Body of pancreas (tissue), 4 donors: ENCODE measurements around the gene PMF1. TPM values are rescaled to one million over a fixed set of nuclear protein-coding genes. Genes with fewer than 3 reads are reported as not detected.

ENCODE experiments used
- ATAC-seq: fragments of 150-250 bp; one replicate; pipeline ENCODE4 v1.9.1; 2016
- DNase-seq, 4 donors: peaks; one replicate each; pipeline ENCODE4 v3.0.0-alpha.2; 2019
- H3K27ac ChIP-seq, 4 donors: fragments of 200-600 bp; sonication (generic); 1 replicate in 3 of 4; 2 replicates in 1 of 4; pipeline versions ENCODE4 v1.5.1 to v1.6.1; 2016 to 2019; ENCODE audit warnings: mild to moderate bottlenecking in 1 of 4, mixed read lengths in 1 of 4, moderate library complexity in 1 of 4
- H3K27me3 ChIP-seq, 2 donors: fragments of 200-600 bp; sonication (generic); one replicate each; pipeline ENCODE4 v1.6.0; 2016; ENCODE audit warnings: mild to moderate bottlenecking in 1 of 2
- H3K36me3 ChIP-seq, 2 donors: fragments of 200-600 bp; sonication (generic); replicated peaks in 1 of 2; 2 replicates each; pipeline ENCODE4 v1.5.1; 2016; ENCODE audit warnings: low read depth in 2 of 2; ENCODE audit not compliant: insufficient read depth in 1 of 2
- H3K4me1 ChIP-seq: fragments of 200-600 bp; sonication (generic); one replicate; pipeline ENCODE4 v1.6.0; 2016
- H3K4me3 ChIP-seq, 2 donors: fragments of 200-600 bp; sonication (generic); 1 replicate in 1 of 2; 2 replicates in 1 of 2; pipeline ENCODE4 v1.5.1; 2016 to 2019
- H3K9me3 ChIP-seq, 3 donors: fragments of 200-600 bp; sonication (generic); 1 replicate in 2 of 3; 2 replicates in 1 of 3; pipeline ENCODE4 v1.5.1; 2016
- CTCF ChIP-seq, 7 experiments: fragments of 450-650 bp in 4 of 7; fragments of 200-600 bp in 3 of 7; sonication (generic) in 3 of 7; IDR thresholded peaks; one replicate each; pipeline ENCODE4 v1.5.1; 2016 to 2019; ENCODE audit warnings: antibody characterized with exemption in 7 of 7
- POLR2A ChIP-seq, 3 donors: fragments of 450-650 bp; IDR thresholded peaks; one replicate each; pipeline ENCODE4 v1.6.1; 2016; ENCODE audit warnings: antibody characterized with exemption in 3 of 3, mild to moderate bottlenecking in 2 of 3
- WGBS, 2 donors: methylation state at CpG; one replicate each; pipeline ENCODE4 v1.1.5; 2017; 5-methylcytosine and 5-hydroxymethylcytosine counted together
- intact Hi-C: fragments of 100-400 bp; cut with DNase I; formaldehyde crosslinking; loops from one replicate; pipeline ENCODE4 v1.15.1; 2023
- total RNA-seq, 2 donors: library from RNA; depleted of rRNA; stranded (reverse); fragments of >200 nt; gene quantifications; one replicate each; pipeline ENCODE4 v1.1.0, GENCODE V29; 2016

PMF1 gene
- total RNA-seq, 2 donors from 2014 or later: 37.6 to 43.1 TPM

GRCh38 chr1:156245451-156246232 lies 32.8 kb downstream of the PMF1 start:
- no peaks in the 10 kb centered on the region for H3K9me3 ChIP-seq
- WGBS, 2 donors: 3 to 54% methylated on average over 5 to 69 of the region's 69 CpGs

GRCh38 chr1:156246241-156246780 lies 33.5 kb downstream of the PMF1 start:
- H3K27me3 ChIP-seq: no peaks in the 10 kb centered on the region
- H3K4me3 ChIP-seq: no peak overlapping the region
- H3K27ac ChIP-seq: no peak overlapping the region
- peaks cover 0 to 15% of the 10 kb centered on the region in 2 donors for H3K36me3 ChIP-seq
- TF ChIP-seq CTCF (IDR thresholded peaks at IDR 0.05) (no peak), POLR2A (IDR thresholded peaks at IDR 0.05) (no peak)
- DNase-seq (no peak), ATAC-seq (no peak)
- intact Hi-C loops: no loop called here
- 48 to 66% methylated on average over 10 of the region's 10 CpGs for WGBS, 2 donors
- H3K4me1 ChIP-seq: peaks cover 29% of the 10 kb centered on the region
- H3K9me3 ChIP-seq: no peaks in the 10 kb centered on the region

More at GRCh38 chr1:156245451-156246232, 32.8 kb downstream of the PMF1 start:
- no peak overlapping the region for H3K27ac ChIP-seq
- no peaks in the 10 kb centered on the region for H3K27me3 ChIP-seq
- peak; percentile 51 for ATAC-seq
- H3K4me3 ChIP-seq: no peak overlapping the region
- peak; percentile 36 to 55 (median 48) for DNase-seq
- intact Hi-C loops: no loop called here
- no peak for TF ChIP-seq CTCF (IDR thresholded peaks at IDR 0.05)
- peak in 1 of 3 donors; percentile 4 for TF ChIP-seq POLR2A (IDR thresholded peaks at IDR 0.05)
- H3K4me1 ChIP-seq: peaks cover 29% of the 10 kb centered on the region
- peaks cover 0 to 10% of the 10 kb centered on the region in 2 donors for H3K36me3 ChIP-seq

GRCh38 chr1:156246781-156247459 lies 34.1 kb downstream of the PMF1 start:
- Histone ChIP-seq H3K4me3 (no peak overlapping the region), H3K4me1 (peaks cover 29% of the 10 kb centered on the region), H3K36me3 (peaks cover 0 to 20% of the 10 kb centered on the region in 2 donors), H3K9me3 (no peaks in the 10 kb centered on the region), H3K27ac (no peak overlapping the region), H3K27me3 (no peaks in the 10 kb centered on the region)
- DNase-seq: peak in 3 of 4 donors; percentile 27 to 36 (median 33)
- WGBS, 2 donors: 45 to 56% methylated on average over 4 to 16 of the region's 16 CpGs
- ATAC-seq: no peak
- intact Hi-C loops: no loop called here
- TF ChIP-seq POLR2A (IDR thresholded peaks at IDR 0.05): no peak

GRCh38 chr1:156247460-156248322 lies 34.9 kb downstream of the PMF1 start, which contains the start of gene PAQR6:
PAQR6 (minus strand) TSS chr1:156248056; CDS start chr1:156246731, 1,325 bp downstream.
- intact Hi-C loops: no loop called here
- H3K4me1 ChIP-seq: peaks cover 29% of the 10 kb centered on the region
- ATAC-seq (peak; percentile 41), DNase-seq (peak; percentile 31 to 50 (median 37))
- WGBS, 2 donors: 28 to 51% methylated on average over 8 to 15 of the region's 16 CpGs
- TF ChIP-seq CTCF (IDR thresholded peaks at IDR 0.05): no peak
- no peak for TF ChIP-seq POLR2A (IDR thresholded peaks at IDR 0.05)
- H3K27me3 ChIP-seq: no peaks in the 10 kb centered on the region
- H3K4me3 ChIP-seq: no peak within 1 kb of the TSS
- peaks cover 7 to 28% of the 10 kb centered on the region in 2 donors for H3K36me3 ChIP-seq
- no peak within 1 kb of the TSS for H3K27ac ChIP-seq
- H3K9me3 ChIP-seq: no peaks in the 10 kb centered on the region
